Peyer's patch (tissue), 4 donors: ENCODE data around the gene HOXA3. TPM values are rescaled to one million over a fixed set of nuclear protein-coding genes. Genes with fewer than 3 reads are reported as not detected.

Source experiments
- DNase-seq, 3 donors: peaks; one replicate each; pipeline ENCODE4 v3.0.0-alpha.2; 2017 to 2019
- H3K27ac ChIP-seq, 4 donors: fragments of 200-600 bp; sonication (generic); one replicate each; pipeline ENCODE4 v1.5.1; 2016 to 2019
- H3K27me3 ChIP-seq, 2 donors: fragments of 200-600 bp; sonication (generic); one replicate each; pipeline ENCODE4 v1.5.1; 2019
- H3K36me3 ChIP-seq, 3 donors: fragments of 200-600 bp; sonication (generic); one replicate each; pipeline ENCODE4 v1.5.1; 2016 to 2019
- H3K4me1 ChIP-seq, 4 donors: fragments of 200-600 bp; sonication (generic); one replicate each; pipeline ENCODE4 v1.5.1; 2016 to 2019
- H3K4me3 ChIP-seq, 4 donors: fragments of 200-600 bp; sonication (generic); 1 replicate in 3 of 4; 2 replicates in 1 of 4; pipeline ENCODE4 v1.5.1; 2016 to 2019; ENCODE audit warnings: mild to moderate bottlenecking in 1 of 4
- H3K9me3 ChIP-seq, 4 donors: fragments of 200-600 bp; sonication (generic); one replicate each; pipeline ENCODE4 v1.5.1; 2016 to 2019; ENCODE audit warnings: mild to moderate bottlenecking in 1 of 4
- CTCF ChIP-seq, 6 experiments: fragments of 450-650 bp in 4 of 6; fragments of 200-600 bp in 2 of 6; sonication (generic) in 1 of 6; IDR thresholded peaks; one replicate each; pipeline ENCODE4 v1.5.1; 2017 to 2019; ENCODE audit warnings: antibody characterized with exemption in 6 of 6, mild to moderate bottlenecking in 3 of 6, moderate library complexity in 1 of 6
- POLR2A ChIP-seq, 2 donors: fragments of 450-650 bp; IDR thresholded peaks; one replicate each; pipeline ENCODE4 v1.5.1; 2017; ENCODE audit warnings: antibody characterized with exemption in 2 of 2, mild to moderate bottlenecking in 2 of 2, moderate library complexity in 2 of 2
- total RNA-seq, 4 donors: library from RNA; depleted of rRNA; stranded (reverse); fragments of >200 nt; gene quantifications; one replicate each; pipeline ENCODE4 v1.1.0, GENCODE V29; 2016

HOXA3 gene
- total RNA-seq, 4 donors from 2014 or later: 6.7 to 21.2 (median 13.9) TPM

- H3K4me3 ChIP-seq: peak overlapping the region; percentile 6 to 82 (median 66)
- peak in 2 of 3 donors; percentile 9 to 60 for DNase-seq
- no peaks in the 10 kb centered on the region for H3K27me3 ChIP-seq
- no peak for TF ChIP-seq CTCF (IDR thresholded peaks at IDR 0.05)
- TF ChIP-seq POLR2A (IDR thresholded peaks at IDR 0.05): no peak
- peak overlapping the region; percentile 81 to 93 (median 89) for H3K27ac ChIP-seq
- H3K36me3 ChIP-seq: no peaks in the 10 kb centered on the region
- peaks cover 0 to 67% (median 2%) of the 10 kb centered on the region in 4 donors for H3K4me1 ChIP-seq
- no peaks in the 10 kb centered on the region for H3K9me3 ChIP-seq
Measured at GRCh38 chr7:27128776-27129728, 23.3 kb downstream of the HOXA3 start.

- Histone ChIP-seq H3K4me1 (peaks cover 0 to 70% (median 4%) of the 10 kb centered on the region in 4 donors), H3K27me3 (no peaks in the 10 kb centered on the region), H3K27ac (peak overlapping the region in 3 of 4 donors; percentile 14 to 93 (median 92))
Measured at GRCh38 chr7:27128034-27128433, 24.3 kb downstream of the HOXA3 start.

GRCh38 chr7:27126596-27127327, 25.6 kb downstream of the HOXA3 start:
- no peaks in the 10 kb centered on the region for H3K36me3 ChIP-seq
- no peak for DNase-seq
- H3K9me3 ChIP-seq: no peaks in the 10 kb centered on the region
- H3K4me1 ChIP-seq: peaks cover 0 to 71% (median 6%) of the 10 kb centered on the region in 4 donors
- no peaks in the 10 kb centered on the region for H3K27me3 ChIP-seq
- no peak overlapping the region for H3K4me3 ChIP-seq
- TF ChIP-seq POLR2A (IDR thresholded peaks at IDR 0.05) (no peak), CTCF (IDR thresholded peaks at IDR 0.05) (no peak)
- no peak overlapping the region for H3K27ac ChIP-seq

More at GRCh38 chr7:27128034-27128433, 24.3 kb downstream of the HOXA3 start:
- H3K36me3 ChIP-seq: no peaks in the 10 kb centered on the region
- H3K9me3 ChIP-seq: no peaks in the 10 kb centered on the region
- TF ChIP-seq POLR2A (IDR thresholded peaks at IDR 0.05) (no peak), CTCF (IDR thresholded peaks at IDR 0.05) (no peak)
- no peak overlapping the region for H3K4me3 ChIP-seq
- DNase-seq: peak in 1 of 3 donors; percentile 6

DNA sequence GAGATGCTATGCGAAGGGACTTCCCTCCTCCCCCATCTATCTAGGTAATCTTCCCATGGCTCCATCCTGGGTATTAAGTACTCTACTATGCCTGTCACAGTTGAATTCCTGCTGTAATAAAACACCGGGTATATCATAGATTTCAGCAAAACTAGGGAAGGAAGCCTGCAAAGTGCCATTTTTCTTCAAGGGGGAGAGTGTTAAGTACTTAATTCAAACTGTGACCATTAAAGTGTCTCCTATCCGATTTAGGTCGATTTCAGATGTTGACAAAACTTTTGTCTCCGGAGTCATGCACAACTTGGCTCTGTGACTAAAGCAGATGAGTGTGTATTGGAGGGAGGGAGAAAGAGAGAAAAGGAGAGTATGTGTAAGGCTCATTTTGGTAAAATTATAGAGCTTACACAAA, 26.4 kb downstream of the HOXA3 start:
- Histone ChIP-seq H3K27me3 (no peaks in the 10 kb centered on the region), H3K4me1 (peaks cover 0 to 75% (median 6%) of the 10 kb centered on the region in 4 donors), H3K36me3 (no peaks in the 10 kb centered on the region), H3K4me3 (no peak overlapping the region), H3K9me3 (no peaks in the 10 kb centered on the region), H3K27ac (no peak overlapping the region)
- no peak for DNase-seq
- TF ChIP-seq CTCF (IDR thresholded peaks at IDR 0.05): no peak

GRCh38 chr7:27124902-27125689, 27.3 kb downstream of the HOXA3 start:
- H3K27me3 ChIP-seq: no peaks in the 10 kb centered on the region
- no peaks in the 10 kb centered on the region for H3K36me3 ChIP-seq
- H3K4me1 ChIP-seq: peaks cover 0 to 84% (median 6%) of the 10 kb centered on the region in 4 donors
- H3K4me3 ChIP-seq: peak overlapping the region in 1 of 4 donors; percentile 30
- no peaks in the 10 kb centered on the region for H3K9me3 ChIP-seq
- peak in 2 of 3 donors; percentile 5 to 63 for DNase-seq
- TF ChIP-seq POLR2A (IDR thresholded peaks at IDR 0.05): no peak
- H3K27ac ChIP-seq: peak overlapping the region in 3 of 4 donors; percentile 61 to 85 (median 74)
